Coronary artery (tissue), 2 donors: ENCODE results near the gene SLC22A23.
"Not testable (repeated sequence)": the region's sequence is repeated elsewhere in the genome, so short reads cannot be mapped to it uniquely, and the experiment has no call there.

Source experiments
- DNase-seq: peaks from one replicate; pipeline ENCODE4 v3.0.0-alpha.2; 2017; ENCODE audit warnings: low spot score
- H3K27ac ChIP-seq, 2 donors: fragments of 200-600 bp; sonication (generic); one replicate each; pipeline ENCODE4 v1.5.1; 2016 to 2019
- H3K4me3 ChIP-seq: fragments of 200-600 bp; sonication (generic); 2 replicates; pipeline ENCODE4 v1.5.1; 2016; ENCODE audit warnings: mild to moderate bottlenecking, moderate library complexity
- CTCF ChIP-seq: fragments of 200-600 bp; sonication (generic); IDR thresholded peaks from one replicate; pipeline ENCODE4 v1.5.1; 2019; ENCODE audit warnings: antibody characterized with exemption

Gene SLC22A23

DNA sequence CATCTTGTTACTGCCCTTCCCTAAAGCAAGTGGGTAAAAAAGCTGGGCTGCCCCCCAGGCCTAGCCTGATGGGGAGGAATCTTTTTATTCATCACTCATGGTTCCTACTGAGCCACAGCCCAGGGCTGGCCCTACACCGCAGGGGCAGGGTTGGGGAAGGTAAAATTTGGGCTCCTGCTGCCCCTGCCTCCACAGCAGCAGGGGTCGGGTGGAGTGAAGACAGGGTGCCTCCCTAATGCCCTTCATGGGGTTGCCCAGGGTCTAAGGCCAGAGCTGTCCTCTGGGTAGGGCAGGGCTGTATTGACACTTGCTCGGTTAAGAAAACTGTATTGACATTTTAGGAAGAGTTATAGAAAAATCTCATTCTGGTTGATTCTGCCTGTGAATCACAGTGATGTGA lies 207.0 kb downstream of the SLC22A23 start:
- DNase-seq, result peak; percentile 66
- no peak overlapping the region for H3K27ac ChIP-seq
- no peak overlapping the region for H3K4me3 ChIP-seq
- TF ChIP-seq CTCF, result no peak

GRCh38 chr6:3247255-3248146 lies 209.3 kb downstream of the SLC22A23 start:
- H3K27ac ChIP-seq, result no peak overlapping the region
- peak overlapping the region; percentile 63 for H3K4me3 ChIP-seq
- TF ChIP-seq CTCF, result no peak
- peak; percentile 78 for DNase-seq

DNA sequence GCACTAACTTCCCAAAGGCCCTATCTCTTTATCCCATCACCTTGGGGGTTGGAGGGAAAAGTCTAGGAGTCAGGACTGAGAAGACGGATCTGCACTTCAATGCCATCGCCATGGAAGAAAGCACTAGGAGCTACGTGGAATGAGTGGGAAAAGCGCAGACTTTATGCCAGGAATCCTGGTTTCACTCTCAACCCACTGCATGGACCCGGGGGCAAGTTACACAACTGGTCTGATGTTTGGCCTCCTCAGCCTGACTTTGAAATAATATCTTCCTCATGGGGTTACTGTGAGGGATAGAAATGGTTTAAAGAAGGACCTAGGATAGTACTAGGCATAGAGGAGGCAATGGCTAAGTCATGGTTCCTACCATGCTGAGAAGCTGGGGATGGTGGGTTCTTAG lies 211.6 kb downstream of the SLC22A23 start:
- DNase-seq, result no peak
- Histone ChIP-seq H3K27ac (no peak overlapping the region), H3K4me3 (no peak overlapping the region)
- TF ChIP-seq CTCF, result no peak

GRCh38 chr6:3244832-3245161 lies 212.1 kb downstream of the SLC22A23 start:
- not testable (repeated sequence) for DNase-seq, H3K4me3 ChIP-seq, H3K27ac ChIP-seq

GRCh38 chr6:3244003-3244831 lies 212.6 kb downstream of the SLC22A23 start:
- H3K27ac ChIP-seq, result no peak overlapping the region
- H3K4me3 ChIP-seq, result no peak overlapping the region
- DNase-seq, result no peak
- TF ChIP-seq CTCF, result no peak

DNA sequence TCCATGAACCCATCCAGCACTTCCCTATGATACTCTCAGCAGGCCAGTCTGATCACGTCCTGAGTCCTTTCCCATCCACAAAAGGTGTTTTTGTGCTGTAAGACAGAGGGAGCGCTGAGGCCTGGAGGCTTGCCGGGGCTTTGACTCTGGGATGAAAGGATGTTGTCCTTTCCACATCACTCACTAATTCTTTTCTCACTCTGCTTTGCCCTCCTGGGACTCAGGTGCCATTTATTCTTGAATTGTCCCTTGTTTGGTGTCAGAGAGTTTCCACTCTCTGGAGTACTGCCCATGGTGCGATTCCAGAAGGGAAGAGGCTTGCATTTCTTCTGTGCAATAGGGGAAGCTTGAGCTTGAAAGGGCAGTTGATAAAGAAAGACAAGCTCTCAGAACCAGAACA lies 214.1 kb downstream of the SLC22A23 start:
- no peak for TF ChIP-seq CTCF
- Histone ChIP-seq H3K4me3 (no peak overlapping the region), H3K27ac (no peak overlapping the region)
- no peak for DNase-seq

GRCh38 chr6:3241745-3242144 lies 215.1 kb downstream of the SLC22A23 start:
- not testable (repeated sequence) for DNase-seq

GRCh38 chr6:3240595-3240994 lies 216.3 kb downstream of the SLC22A23 start:
- no peak overlapping the region for H3K27ac ChIP-seq
- no peak for DNase-seq
- no peak overlapping the region for H3K4me3 ChIP-seq
- TF ChIP-seq CTCF, result no peak

More at GRCh38 chr6:3241745-3242144, 215.1 kb downstream of the SLC22A23 start:
- H3K27ac ChIP-seq, H3K4me3 ChIP-seq: not testable (repeated sequence)
